GM23248 (cell line): ENCODE results near the gene ZNF789.

Source experiments
- EZH2 ChIP-seq: fragments of 200-600 bp; sonication (generic); IDR thresholded peaks from 2 replicates; pipeline ENCODE4 v1.6.1; 2018; ENCODE audit warnings: antibody characterized with exemption, mild to moderate bottlenecking; ENCODE audit not compliant: insufficient read depth, poor library complexity, severe bottlenecking
- EZH2phosphoT487 ChIP-seq: fragments of 200-600 bp; sonication (generic); IDR thresholded peaks from 2 replicates; pipeline ENCODE4 v1.6.1; 2018; ENCODE audit warnings: antibody characterized with exemption, moderate library complexity, mild to moderate bottlenecking, low read depth; ENCODE audit not compliant: insufficient read depth

DNA sequence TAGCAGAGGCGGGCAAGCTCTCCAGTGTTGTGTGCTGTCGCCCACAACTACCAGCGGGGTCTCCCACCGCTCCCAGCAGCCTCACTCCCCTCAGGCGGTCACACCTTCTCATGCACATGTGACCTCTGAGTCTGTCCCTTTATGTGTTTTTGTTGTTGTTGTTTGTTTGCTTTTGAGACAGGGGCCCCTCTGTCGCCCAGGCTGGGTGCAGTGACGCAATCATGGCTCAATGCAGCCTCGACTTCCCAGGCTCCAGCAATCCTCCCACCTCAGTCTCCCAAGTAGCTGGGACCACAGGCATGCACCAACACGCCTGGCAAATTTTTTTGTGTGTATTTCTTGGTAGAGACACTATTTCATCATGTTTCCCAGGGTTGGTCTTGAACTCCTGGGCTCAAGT lies 32.5 kb upstream of the ZNF789 start:
- TF ChIP-seq EZH2 (no peak), EZH2phosphoT487 (no peak)
